GM23248 (cell line): ENCODE data around the gene ADCY2.

Source experiments
- EZH2 ChIP-seq: fragments of 200-600 bp; sonication (generic); IDR thresholded peaks from 2 replicates; pipeline ENCODE4 v1.6.1; 2018; ENCODE audit warnings: antibody characterized with exemption, mild to moderate bottlenecking; ENCODE audit not compliant: insufficient read depth, poor library complexity, severe bottlenecking
- EZH2phosphoT487 ChIP-seq: fragments of 200-600 bp; sonication (generic); IDR thresholded peaks from 2 replicates; pipeline ENCODE4 v1.6.1; 2018; ENCODE audit warnings: antibody characterized with exemption, moderate library complexity, mild to moderate bottlenecking, low read depth; ENCODE audit not compliant: insufficient read depth

GRCh38 chr5:7874639-7875038 is 478.7 kb downstream of the ADCY2 start:
- TF ChIP-seq EZH2 (no peak), EZH2phosphoT487 (no peak)
